LNCAP (cell line): ENCODE data around the gene TJP1.

Source experiments
- CTCF ChIP-seq: fragments of 450-650 bp; IDR thresholded peaks from 2 replicates; pipeline ENCODE4 v1.5.1; 2017; ENCODE audit warnings: mild to moderate bottlenecking

Gene TJP1

GRCh38 chr15:29672923-29673809, 149.1 kb downstream of the TJP1 start:
- TF ChIP-seq CTCF: no peak

GRCh38 chr15:29672446-29672845, 149.8 kb downstream of the TJP1 start:
- TF ChIP-seq CTCF: no peak

GRCh38 chr15:29670998-29671981, 151.0 kb downstream of the TJP1 start:
- TF ChIP-seq CTCF: no peak

GRCh38 chr15:29670266-29670665, 152.0 kb downstream of the TJP1 start:
- TF ChIP-seq CTCF: no peak

GRCh38 chr15:29669823-29670222, 152.4 kb downstream of the TJP1 start:
- TF ChIP-seq CTCF: no peak

- TF ChIP-seq CTCF: peak; percentile 94
Measured at GRCh38 chr15:29668120-29668602, 154.1 kb downstream of the TJP1 start.

GRCh38 chr15:29666241-29666640, 156.0 kb downstream of the TJP1 start:
- TF ChIP-seq CTCF: no peak
